Measurements from ENCODE around the gene TGFBR3. TPM values are rescaled to one million over a fixed set of nuclear protein-coding genes. Genes with fewer than 3 reads are reported as not detected.
A peak's percentile ranks its signal among the peaks of the same experiment; 100 is the strongest.

The TGFBR3 gene
- total and polyA plus RNA-seq, 9 of the 15 experiments (the other 6 are each of a cell fraction or from before 2014, with no cell fraction given): 3.6 to 32.4 (median 15.6) TPM

- TF ChIP-seq CTCF (IDR thresholded peaks at IDR 0.05 in 2 of 3, conservative IDR thresholded peaks at IDR 0.05 in 1 of 3; ENCODE audit: insufficient read depth in 2 of 3, low read depth in 1 of 3, low read length in 3 of 3): peak; percentile 39 to 64 (median 46); a peak in 5 of 6 replicates
- peak; percentile 44 for TF ChIP-seq ZNF740 (CRISPR knock-in tag; IDR thresholded peaks at IDR 0.05)
- 0 out of 4 replicates have a peak, but pooled peaks of 1 of the 2 experiments have one; percentile 12 for TF ChIP-seq ZNF740 (tag; IDR thresholded peaks at IDR 0.05)
- TF ChIP-seq PYGO2 (tag; IDR thresholded peaks at IDR 0.05): no peak
- no peak for TF ChIP-seq PML (IDR thresholded peaks at IDR 0.05; ENCODE audit: low read length)
- TF ChIP-seq SRF (CRISPR knock-in tag; IDR thresholded peaks at IDR 0.05): peak in 1 of 2 experiments; percentile 65; a peak in 1 of 4 replicates
- no peak for TF ChIP-seq TAF9B (IDR thresholded peaks at IDR 0.05; ENCODE audit: partially characterized antibody)
- TF ChIP-seq SNAPC5 (CRISPR knock-in tag; IDR thresholded peaks at IDR 0.05): no peak
- TF ChIP-seq PHF8 (IDR thresholded peaks at IDR 0.05; ENCODE audit: borderline replicate concordance, low read length): peak; percentile 73; the same call in 1 of the 2 replicates
- no peak for TF ChIP-seq TSHZ1 (CRISPR knock-in tag; IDR thresholded peaks at IDR 0.05)
- TF ChIP-seq MTA1 (IDR thresholded peaks at IDR 0.05; ENCODE audit: borderline replicate concordance): peak; percentile 48; the same call in 1 of the 2 replicates
- no peak for TF ChIP-seq SMC3 (conservative IDR thresholded peaks at IDR 0.05; ENCODE audit: insufficient read depth, low read depth, low read length)
- TF ChIP-seq ZNF668 (CRISPR knock-in tag; IDR thresholded peaks at IDR 0.05): no peak
- peak; percentile 79 for TF ChIP-seq POLR2A (conservative IDR thresholded peaks at IDR 0.05)
- TF ChIP-seq TARDBP (IDR thresholded peaks at IDR 0.05): 0 out of 2 replicates have a peak, but pooled peaks have one; percentile 22
- TF ChIP-seq CEBPB (tag; IDR thresholded peaks at IDR 0.05): no peak
- TF ChIP-seq GABPB1 (CRISPR knock-in tag; IDR thresholded peaks at IDR 0.05): peak; percentile 53; the same call in 1 of the 2 replicates
- peak; percentile 42 to 60 for TF ChIP-seq RAD21 (CRISPR knock-in tag; conservative IDR thresholded peaks at IDR 0.05 in 1 of 2, IDR thresholded peaks at IDR 0.05 in 1 of 2)
- TF ChIP-seq E2F6 (IDR thresholded peaks at IDR 0.05; ENCODE audit: borderline replicate concordance in 1 of 2, extremely low read depth in 1 of 2, insufficient read depth in 1 of 2, insufficient read length in 1 of 2, low read depth in 1 of 2, low read length in 1 of 2, poor library complexity in 1 of 2, severe bottlenecking in 1 of 2): peak; percentile 71 to 86
Measured at GRCh38 chr1:91885716-91886506, at the start of gene TGFBR3 (continued).
